Stimulated activated CD4-positive, alpha-beta T cell treated with anti-CD3 and anti-CD28 coated beads, Interleukin-4, amount 100 ng/mL, for 1 hour (primary cell): ENCODE measurements around the gene ZNF582.
A peak's percentile ranks its signal among the peaks of the same experiment; 100 is the strongest.
"Not testable (repeated sequence)": the region's sequence is repeated elsewhere in the genome, so short reads cannot be mapped to it uniquely, and the experiment has no call there.

ENCODE experiments used
- DNase-seq: peaks from one replicate; pipeline ENCODE4 v3.0.0-alpha.2; 2020

ZNF582 gene

DNA sequence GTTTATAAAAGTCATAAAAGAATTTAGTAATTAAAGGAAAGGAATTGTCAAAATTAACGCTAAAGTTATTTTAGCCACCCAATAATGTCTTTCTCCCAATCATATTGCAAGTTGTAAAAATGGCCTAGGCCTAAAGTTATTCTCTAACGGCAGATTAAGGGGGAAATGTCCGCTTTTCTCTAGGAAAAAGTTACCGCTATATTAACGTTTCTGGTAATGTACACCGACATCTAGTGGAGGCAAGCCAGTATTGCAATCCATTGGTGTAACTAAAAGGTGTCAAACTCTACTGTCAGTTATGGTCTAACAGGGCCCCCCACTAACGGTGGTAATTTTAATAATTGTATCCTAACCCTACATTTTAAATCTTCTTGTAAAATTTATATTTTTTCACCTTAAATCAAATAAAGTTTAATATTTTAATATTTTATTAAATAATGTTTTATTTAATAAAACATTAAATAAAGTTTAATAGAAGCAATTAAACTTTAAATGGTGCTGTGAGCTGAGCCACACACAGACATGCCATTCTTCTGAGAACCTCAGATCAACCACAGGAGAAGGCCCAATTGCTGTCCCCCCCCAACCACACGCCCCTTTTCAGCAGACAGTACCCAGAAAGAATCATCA lies 42.8 kb downstream of the ZNF582 start:
- DNase-seq: peak; percentile 34

DNA sequence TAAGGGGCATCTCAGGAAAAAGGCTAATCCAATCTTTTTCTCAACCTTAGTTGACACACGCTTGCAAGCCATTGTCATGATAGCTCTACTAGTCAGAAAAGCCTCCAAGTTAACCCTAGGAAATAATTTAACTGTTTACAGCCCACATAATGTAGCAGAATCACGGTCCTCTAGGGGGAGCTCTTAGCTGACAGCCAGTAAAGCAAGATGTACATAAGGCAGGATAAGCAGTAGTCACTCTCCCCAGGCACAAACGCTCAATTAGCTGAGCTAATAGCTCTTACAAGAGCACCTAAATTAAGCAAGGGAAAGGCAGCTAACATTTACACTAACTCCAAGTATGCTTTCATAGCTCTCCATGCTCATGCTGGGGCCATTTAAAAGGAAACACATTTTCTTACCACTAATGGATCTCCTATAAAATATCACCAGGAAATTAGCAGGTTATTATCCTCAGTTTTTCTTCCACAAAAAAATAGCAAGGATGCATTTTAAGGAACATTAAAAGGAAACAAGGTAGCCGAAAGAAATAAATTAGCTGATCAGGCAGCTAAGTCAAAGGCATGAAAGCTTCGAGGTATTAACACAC lies 45.0 kb downstream of the ZNF582 start:
- no peak for DNase-seq

DNA sequence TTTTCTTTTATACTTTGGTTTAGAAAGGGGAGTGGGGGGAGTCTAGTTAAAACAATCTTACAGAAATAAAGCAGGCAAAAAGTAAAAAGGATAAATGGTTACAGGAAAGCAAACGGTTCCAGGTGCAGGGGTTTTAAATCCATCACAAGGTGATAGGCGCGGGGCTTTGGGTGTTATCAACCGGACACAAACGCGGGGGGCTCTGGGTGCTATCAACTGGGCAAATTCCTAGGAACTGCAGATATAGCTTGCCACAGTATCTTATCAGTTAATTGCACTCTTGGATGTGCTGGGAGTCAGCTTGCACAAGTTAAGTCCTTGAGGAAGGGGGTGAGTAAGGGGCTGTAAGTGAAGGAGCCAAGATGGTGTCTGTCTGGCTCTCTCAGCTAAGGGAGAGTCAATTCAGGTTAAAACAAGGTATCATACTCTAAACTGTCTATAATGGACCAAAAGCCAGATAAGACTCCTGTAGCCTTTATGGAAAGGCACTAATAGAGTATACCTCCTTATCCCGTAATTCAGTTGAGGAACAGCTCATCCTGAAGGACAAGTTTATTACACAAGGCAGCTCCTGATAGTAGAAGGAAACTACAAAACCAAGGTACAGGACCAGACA lies 46.1 kb downstream of the ZNF582 start:
- no peak for DNase-seq

DNA sequence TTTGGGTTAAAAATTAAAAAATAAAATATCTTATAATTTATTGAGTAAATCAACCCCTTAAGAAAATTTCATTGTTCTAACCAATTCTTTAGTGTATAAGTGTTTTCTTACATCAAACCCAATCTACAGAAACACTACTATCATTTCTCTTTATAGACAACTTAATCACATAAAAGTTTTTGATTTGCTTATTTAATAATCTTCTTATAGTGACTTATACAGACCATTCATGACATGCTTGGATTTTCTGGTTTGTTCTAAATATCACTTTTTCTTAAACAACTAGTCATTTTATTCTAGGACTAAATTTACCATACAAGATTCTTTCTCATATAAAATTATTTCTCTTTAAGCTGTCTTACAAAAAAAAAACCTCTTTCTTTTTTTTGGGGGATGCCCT lies 51.4 kb downstream of the ZNF582 start:
- DNase-seq: no peak

DNA sequence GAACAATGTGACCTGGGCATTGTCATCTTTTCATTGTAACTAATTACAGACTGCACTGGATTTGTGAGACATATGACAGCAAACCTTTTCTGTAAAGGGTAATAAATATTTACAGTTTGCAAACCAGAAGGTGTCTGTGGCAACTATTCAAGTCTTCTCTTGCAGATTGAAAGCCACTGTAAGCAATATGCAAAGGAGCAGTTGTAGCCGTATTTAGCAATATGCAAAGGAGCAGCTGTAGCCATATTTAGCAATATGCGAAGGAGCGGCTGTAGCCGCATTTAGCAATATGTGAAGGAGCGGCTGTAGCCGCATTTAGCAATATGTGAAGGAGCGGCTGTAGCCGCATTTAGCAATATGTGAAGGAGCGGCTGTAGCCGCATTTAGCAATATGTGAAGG lies 54.3 kb downstream of the ZNF582 start:
- not testable (repeated sequence) for DNase-seq

DNA sequence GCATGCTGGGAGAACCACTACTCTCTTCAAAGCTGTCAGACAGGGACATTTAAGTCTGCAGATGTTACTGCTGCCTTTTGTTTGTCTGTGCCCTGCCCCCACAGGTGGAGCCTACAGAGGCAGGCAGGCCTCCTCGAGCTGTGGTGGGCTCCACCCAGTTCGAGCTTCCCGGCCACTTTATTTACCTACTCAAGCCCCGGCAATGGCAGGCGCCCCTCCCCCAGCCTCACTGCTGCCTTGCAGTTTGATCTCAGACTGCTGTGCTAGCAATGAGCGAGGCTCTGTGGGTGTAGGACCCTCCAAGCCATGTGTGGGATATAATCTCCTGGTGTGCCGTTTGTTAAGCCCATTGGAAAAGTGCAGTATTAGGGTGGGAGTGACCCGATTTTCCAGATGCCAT lies 56.3 kb downstream of the ZNF582 start:
- not testable (repeated sequence) for DNase-seq

DNA sequence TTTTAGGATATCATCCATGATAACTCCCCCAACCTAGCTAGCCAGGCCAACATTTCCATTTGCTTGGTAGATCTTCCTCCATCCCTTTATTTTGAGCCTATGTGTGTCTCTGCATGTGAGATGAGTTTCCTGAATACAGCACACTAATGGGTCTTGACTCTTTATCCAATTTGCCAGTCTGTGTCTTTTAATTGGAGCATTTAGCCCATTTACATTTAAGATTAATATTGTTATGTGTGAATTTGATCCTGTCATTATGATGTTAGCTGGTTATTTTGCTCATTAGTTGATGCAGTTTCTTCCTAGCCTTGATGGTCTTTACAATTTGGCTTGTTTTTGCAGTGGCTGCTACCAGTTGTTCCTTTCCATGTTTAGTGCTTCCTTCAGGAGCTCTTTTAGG lies 58.0 kb downstream of the ZNF582 start:
- not testable (repeated sequence) for DNase-seq

DNA sequence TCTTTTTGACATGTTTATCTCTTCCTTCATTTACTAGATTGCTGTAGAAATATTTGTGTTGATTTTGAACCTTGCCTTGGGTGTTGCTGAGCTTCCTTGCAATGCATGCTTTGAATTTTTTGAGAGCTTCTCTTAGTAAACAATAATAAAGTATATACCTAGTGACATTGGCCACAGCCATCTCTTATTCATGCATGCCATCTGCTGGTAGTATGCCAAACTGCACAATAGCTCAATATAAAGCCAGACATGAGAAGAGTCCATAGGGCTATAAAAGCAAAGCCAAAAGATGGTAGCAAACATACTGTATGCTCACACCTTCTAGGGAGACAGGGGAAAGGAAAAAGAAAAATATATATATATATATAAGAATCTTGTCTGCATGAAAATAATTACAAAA lies 59.8 kb downstream of the ZNF582 start:
- peak; percentile 7 for DNase-seq
